Measurements from ENCODE around the gene GBP2. TPM values are rescaled to one million over a fixed set of nuclear protein-coding genes. Genes with fewer than 3 reads are reported as not detected.
A peak's percentile ranks its signal among the peaks of the same experiment; 100 is the strongest.

The GBP2 gene
- total RNA-seq, 1 experiment from 2014 or later, result 7.8 TPM

DNA sequence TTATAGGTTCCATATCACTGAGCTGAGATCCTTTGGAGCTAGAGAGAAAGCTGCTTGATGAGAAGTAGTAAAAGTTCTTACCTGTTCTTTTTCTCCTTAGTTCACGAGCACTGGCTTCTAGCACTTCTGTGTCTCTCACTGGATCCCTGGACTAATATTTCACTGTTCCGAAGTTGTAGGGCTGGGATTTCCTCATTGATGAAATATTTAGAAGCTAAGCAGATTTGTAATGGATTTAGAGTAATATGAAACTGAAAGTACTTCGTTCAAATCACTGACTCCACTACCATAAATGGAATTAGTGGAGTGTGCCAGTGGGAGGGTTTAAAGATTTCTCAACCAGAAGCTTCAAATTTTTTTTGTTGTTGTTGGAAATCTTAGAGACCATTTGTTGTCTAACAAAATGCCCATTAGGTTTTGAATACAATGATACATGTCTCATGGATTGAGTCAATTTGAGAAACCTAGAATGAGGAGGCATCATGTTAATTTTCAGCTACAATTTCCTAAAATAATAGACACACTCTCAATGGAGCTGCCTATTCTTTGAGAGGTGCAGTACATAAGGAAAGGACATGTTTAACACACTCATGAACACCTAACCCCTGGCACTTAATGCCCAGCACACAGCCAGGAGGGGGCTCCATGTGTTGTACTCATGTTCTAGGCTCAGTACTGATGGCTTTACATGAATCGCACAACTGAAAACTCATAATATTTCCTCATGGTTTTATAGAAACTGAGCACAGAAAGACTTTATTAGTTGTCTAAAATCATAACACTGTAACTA is 60.6 kb downstream of the GBP2 start, which contains the start of gene GBP1:
GBP1 (minus strand) TSS at position 130 of the 790 bp plus-strand sequence. CDS start 1,974 bp downstream, outside the sequence.
- DNase-seq (ENCODE audit: low spot score), result peak; percentile 38

DNA sequence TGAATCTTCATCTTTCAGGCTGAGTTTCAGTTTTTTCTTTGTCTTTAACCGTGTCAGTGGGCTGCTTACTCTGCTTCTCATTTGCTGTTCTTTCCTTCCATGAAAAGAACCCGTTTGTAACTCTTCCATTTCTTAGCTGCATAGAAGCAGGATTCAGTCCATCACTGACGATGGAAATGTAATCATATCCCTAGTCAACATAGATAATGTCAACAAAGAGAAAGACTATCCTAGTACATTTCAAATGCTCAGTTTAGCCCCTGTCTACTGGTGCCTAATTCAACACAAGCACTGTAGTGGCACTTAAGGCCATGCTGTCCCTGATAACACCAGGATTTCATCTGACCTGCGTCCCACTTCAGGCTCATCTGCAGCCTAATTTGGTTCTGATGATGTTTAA is 61.3 kb downstream of the GBP2 start:
- DNase-seq (ENCODE audit: low spot score), result no peak

DNA sequence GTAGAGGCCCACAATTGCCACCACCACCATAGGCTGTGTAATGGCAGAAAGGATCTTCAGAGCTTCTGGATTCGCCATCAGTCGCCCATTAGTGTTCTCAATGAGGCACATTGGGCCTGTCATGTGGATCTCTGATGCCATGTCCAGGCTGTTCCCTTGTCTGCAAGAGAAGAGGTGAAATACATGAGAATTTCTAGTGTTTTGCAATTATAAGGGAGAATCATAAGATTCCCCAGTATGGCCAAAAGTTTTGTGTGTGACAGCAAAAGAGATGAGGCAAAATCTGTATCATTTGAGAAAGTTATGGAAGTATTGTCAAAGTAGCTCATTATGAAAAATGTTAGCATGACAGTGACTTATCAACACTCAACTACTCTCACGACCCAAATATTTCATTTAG is 62.8 kb downstream of the GBP2 start:
- DNase-seq (ENCODE audit: low spot score), result no peak

DNA sequence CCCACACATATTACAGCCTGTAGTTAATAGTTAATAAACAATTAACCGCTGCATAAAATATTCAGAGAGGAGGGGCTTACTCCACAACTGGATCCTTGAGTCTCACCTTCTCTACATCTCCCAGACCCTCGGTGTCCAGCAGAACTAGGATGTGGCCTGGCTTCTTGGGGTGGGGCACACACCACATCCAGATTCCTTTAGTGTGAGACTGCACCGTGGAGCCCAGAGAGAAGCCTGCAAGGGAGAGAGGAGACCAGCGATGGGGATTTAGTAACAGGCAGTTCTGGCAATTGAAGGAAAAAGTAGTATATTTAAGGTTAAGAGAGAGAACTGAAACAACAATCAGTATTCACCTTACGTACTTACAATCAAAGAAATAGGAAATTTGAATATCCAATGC is 65.8 kb downstream of the GBP2 start:
- DNase-seq (ENCODE audit: low spot score), result no peak

Other genes with a start within 250 kb of the GBP2 start
- gene GTF2B, start 234.5 kb downstream of the GBP2 start, total RNA-seq (2014; rRNA removed; shearing (Covaris generic)), result 32.7 and 37.0 TPM in 2 replicates
- 16.4 and 20.3 TPM in 2 replicates for gene KYAT3, start 133.5 kb downstream of the GBP2 start, total RNA-seq (2014; rRNA removed; shearing (Covaris generic))
- 2.2 TPM in 2 replicates for gene RBMXL1, start 133.5 kb downstream of the GBP2 start, total RNA-seq (2014; rRNA removed; shearing (Covaris generic))
- gene GBP3, start 103.2 kb downstream of the GBP2 start, total RNA-seq (2014; rRNA removed; shearing (Covaris generic)), result 1.7 and 4.8 TPM in 2 replicates
- 7.1 and 14.7 TPM in 2 replicates for gene GBP1, start 60.9 kb downstream of the GBP2 start, total RNA-seq (2014; rRNA removed; shearing (Covaris generic))
- gene GBP7, start 49.9 kb upstream of the GBP2 start, total RNA-seq (2014; rRNA removed; shearing (Covaris generic)), result not detected in 2 replicates
- 0.02 and 0.12 TPM in 2 replicates for gene GBP4, start 72.8 kb upstream of the GBP2 start, total RNA-seq (2014; rRNA removed; shearing (Covaris generic))
- gene GBP5, start 146.7 kb upstream of the GBP2 start, total RNA-seq (2014; rRNA removed; shearing (Covaris generic)), result 0.07 TPM in 1 of 2 replicates, not detected in the other
- gene GBP6, start 237.9 kb upstream of the GBP2 start, total RNA-seq (2014; rRNA removed; shearing (Covaris generic)), result not detected in 2 replicates